WTC11 (cell line): Measurements from ENCODE around the gene MYO6. TPM values are rescaled to one million over a fixed set of nuclear protein-coding genes. Genes with fewer than 3 reads are reported as not detected.

Source experiments
- ATAC-seq: fragments of 200-7000 bp; cut with Tn5 transposase; 2 replicates; pipeline ENCODE4 v1.10.0; 2021; ENCODE audit warnings: mild to moderate bottlenecking, moderate library complexity
- CTCF ChIA-PET: fragments of 300-600 bp; sonication (Branson Sonifier 250); formaldehyde crosslinking; loops from one replicate; lab custom pipeline; 2021; ENCODE audit warnings: antibody characterized with exemption; lab: Charles Lee
- POLR2A ChIA-PET: fragments of 350-600 bp; sonication (Branson Sonifier 250); formaldehyde crosslinking; loops from one replicate; lab custom pipeline; 2021; ENCODE audit warnings: antibody characterized with exemption; lab: Charles Lee
- DNase-seq: peaks from one replicate; pipeline ENCODE4 v3.0.0; 2021; ENCODE audit warnings: low spot score
- H3K27ac Mint-ChIP-seq: 2 replicates; pipeline ENCODE4 v1.8.0; 2021; ENCODE audit warnings: mixed read lengths
- H3K27me3 Mint-ChIP-seq: 2 replicates; pipeline ENCODE4 v1.8.0; 2021; ENCODE audit warnings: low read depth, mild to moderate bottlenecking, moderate library complexity, mixed read lengths
- H3K36me3 Mint-ChIP-seq: 2 replicates; pipeline ENCODE4 v1.8.0; 2021; ENCODE audit warnings: mixed read lengths
- H3K4me1 Mint-ChIP-seq: 2 replicates; pipeline ENCODE4 v1.8.0; 2022; ENCODE audit warnings: mixed read lengths
- H3K4me3 Mint-ChIP-seq: 2 replicates; pipeline ENCODE4 v1.8.0; 2021; ENCODE audit warnings: mild to moderate bottlenecking, moderate library complexity, mixed read lengths
- H3K9me3 Mint-ChIP-seq: 2 replicates; pipeline ENCODE4 v1.8.0; 2021; ENCODE audit warnings: mixed read lengths
- ATF1 ChIP-seq: sonication (generic); formaldehyde crosslinking; IDR thresholded peaks from 2 replicates; pipeline ENCODE4 v1.8.1; 2023; ENCODE audit warnings: mild to moderate bottlenecking, moderate library complexity, missing genetic modification reagents
- ATF3 ChIP-seq: sonication (generic); formaldehyde crosslinking; conservative IDR thresholded peaks from 2 replicates; pipeline ENCODE4 v1.8.1; 2022; ENCODE audit warnings: mild to moderate bottlenecking, missing genetic modification reagents
- ELF4 ChIP-seq: sonication (generic); formaldehyde crosslinking; IDR thresholded peaks from 2 replicates; pipeline ENCODE4 v1.8.1; 2022; ENCODE audit warnings: low read depth, mild to moderate bottlenecking, moderate library complexity, missing genetic modification reagents
- EMX1 ChIP-seq: fragments of 250-450 bp; sonication (Bioruptor Pico); IDR thresholded peaks from 2 replicates; pipeline ENCODE4 v1.8.0; 2021; ENCODE audit warnings: mild to moderate bottlenecking
- ERG ChIP-seq: fragments of 250-450 bp; sonication (Bioruptor Pico); IDR thresholded peaks from 2 replicates; pipeline ENCODE4 v1.8.0; 2021; ENCODE audit warnings: mild to moderate bottlenecking
- HMGA2 ChIP-seq: fragments of 250-450 bp; sonication (Bioruptor Pico); IDR thresholded peaks from 2 replicates; pipeline ENCODE4 v1.4.0; 2021; ENCODE audit warnings: mild to moderate bottlenecking, moderate library complexity
- MLX ChIP-seq: sonication (generic); formaldehyde crosslinking; IDR thresholded peaks from 2 replicates; pipeline ENCODE4 v1.8.1; 2023; ENCODE audit warnings: mild to moderate bottlenecking, missing genetic modification reagents, moderate library complexity
- NFYB ChIP-seq: sonication (generic); formaldehyde crosslinking; conservative IDR thresholded peaks from 2 replicates; pipeline ENCODE4 v1.8.0; 2022; ENCODE audit warnings: low read depth, missing genetic modification reagents
- NR2C2 ChIP-seq: sonication (generic); formaldehyde crosslinking; IDR thresholded peaks from 2 replicates; pipeline ENCODE4 v1.8.0; 2022; ENCODE audit warnings: mild to moderate bottlenecking, missing genetic modification reagents
- PRRX2 ChIP-seq: fragments of 250-450 bp; sonication (Bioruptor Pico); IDR thresholded peaks from 2 replicates; pipeline ENCODE4 v1.8.0; 2021; ENCODE audit warnings: mild to moderate bottlenecking
- SMAD3 ChIP-seq: sonication (generic); formaldehyde crosslinking; IDR thresholded peaks from 2 replicates; pipeline ENCODE4 v1.8.0; 2022; ENCODE audit warnings: missing genetic modification reagents, mild to moderate bottlenecking, borderline replicate concordance
- SOX15 ChIP-seq: fragments of 250-450 bp; sonication (Bioruptor Pico); IDR thresholded peaks from 2 replicates; pipeline ENCODE4 v1.9.0; 2021; ENCODE audit warnings: mild to moderate bottlenecking
- TCF7 ChIP-seq: sonication (generic); formaldehyde crosslinking; IDR thresholded peaks from 2 replicates; pipeline ENCODE4 v1.8.0; 2022; ENCODE audit warnings: mild to moderate bottlenecking, low read depth, missing genetic modification reagents, moderate library complexity
- TP53 ChIP-seq: sonication (generic); formaldehyde crosslinking; IDR thresholded peaks from 2 replicates; pipeline ENCODE4 v1.8.1; 2023; ENCODE audit warnings: mild to moderate bottlenecking, missing genetic modification reagents
- ZBTB21 ChIP-seq: sonication (generic); formaldehyde crosslinking; IDR thresholded peaks from 2 replicates; pipeline ENCODE4 v1.8.1; 2023; ENCODE audit warnings: mild to moderate bottlenecking, missing genetic modification reagents, borderline replicate concordance
- ZNF138 ChIP-seq: sonication (generic); formaldehyde crosslinking; conservative IDR thresholded peaks from 2 replicates; pipeline ENCODE4 v1.8.1; 2022; ENCODE audit warnings: mild to moderate bottlenecking, moderate library complexity, missing genetic modification reagents
- total RNA-seq: library from RNA; stranded (reverse); gene quantifications from 3 replicates; pipeline ENCODE4 v1.2.3, GENCODE V29; 2021
- TF ChIP-seq, protein P1 (sequence below): sonication (generic); formaldehyde crosslinking; IDR thresholded peaks from 2 replicates; pipeline ENCODE4 v1.8.1; 2023; ENCODE audit warnings: mild to moderate bottlenecking, missing genetic modification reagents
- TF ChIP-seq, protein P2 (sequence below): sonication (generic); formaldehyde crosslinking; IDR thresholded peaks from 2 replicates; pipeline ENCODE4 v1.8.1; 2023; ENCODE audit warnings: mild to moderate bottlenecking, missing genetic modification reagents, borderline replicate concordance
- TF ChIP-seq, protein P3 (sequence below): sonication (generic); formaldehyde crosslinking; IDR thresholded peaks from 2 replicates; pipeline ENCODE4 v1.8.1; 2022; ENCODE audit warnings: missing genetic modification reagents, borderline replicate concordance

The MYO6 gene
- total RNA-seq, 1 experiment from 2014 or later = 32.6 TPM

GRCh38 chr6:75819776-75820487, 70.9 kb downstream of the MYO6 start:
- POLR2A ChIA-PET = no interaction called here
- CTCF ChIA-PET = interaction anchor here (0.6 kb wide), 1 partner anchor 10 kb away, joined by 3 read pairs; no protein-coding TSS in a partner anchor
- Mint-ChIP-seq H3K36me3 (peaks cover 5% of the 10 kb centered on the region; the same call in 1 of the 2 replicates), H3K27ac (no peak overlapping the region), H3K4me1 (no peaks in the 10 kb centered on the region), H3K4me3 (no peak overlapping the region), H3K9me3 (no peaks in the 10 kb centered on the region), H3K27me3 (no peaks in the 10 kb centered on the region)
- TF ChIP-seq ATF1 (CRISPR knock-in tag) (no peak), ATF3 (CRISPR knock-in tag) (no peak), NFYB (CRISPR knock-in tag) (no peak), ZNF138 (CRISPR knock-in tag) (no peak), SMAD3 (CRISPR knock-in tag) (no peak), NR2C2 (CRISPR knock-in tag) (no peak), MLX (CRISPR knock-in tag) (no peak)
- TF ChIP-seq, protein P1, sequence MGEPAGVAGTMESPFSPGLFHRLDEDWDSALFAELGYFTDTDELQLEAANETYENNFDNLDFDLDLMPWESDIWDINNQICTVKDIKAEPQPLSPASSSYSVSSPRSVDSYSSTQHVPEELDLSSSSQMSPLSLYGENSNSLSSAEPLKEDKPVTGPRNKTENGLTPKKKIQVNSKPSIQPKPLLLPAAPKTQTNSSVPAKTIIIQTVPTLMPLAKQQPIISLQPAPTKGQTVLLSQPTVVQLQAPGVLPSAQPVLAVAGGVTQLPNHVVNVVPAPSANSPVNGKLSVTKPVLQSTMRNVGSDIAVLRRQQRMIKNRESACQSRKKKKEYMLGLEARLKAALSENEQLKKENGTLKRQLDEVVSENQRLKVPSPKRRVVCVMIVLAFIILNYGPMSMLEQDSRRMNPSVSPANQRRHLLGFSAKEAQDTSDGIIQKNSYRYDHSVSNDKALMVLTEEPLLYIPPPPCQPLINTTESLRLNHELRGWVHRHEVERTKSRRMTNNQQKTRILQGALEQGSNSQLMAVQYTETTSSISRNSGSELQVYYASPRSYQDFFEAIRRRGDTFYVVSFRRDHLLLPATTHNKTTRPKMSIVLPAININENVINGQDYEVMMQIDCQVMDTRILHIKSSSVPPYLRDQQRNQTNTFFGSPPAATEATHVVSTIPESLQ (CRISPR knock-in tag) = no peak
- no peak for DNase-seq
- no peak for ATAC-seq

DNA sequence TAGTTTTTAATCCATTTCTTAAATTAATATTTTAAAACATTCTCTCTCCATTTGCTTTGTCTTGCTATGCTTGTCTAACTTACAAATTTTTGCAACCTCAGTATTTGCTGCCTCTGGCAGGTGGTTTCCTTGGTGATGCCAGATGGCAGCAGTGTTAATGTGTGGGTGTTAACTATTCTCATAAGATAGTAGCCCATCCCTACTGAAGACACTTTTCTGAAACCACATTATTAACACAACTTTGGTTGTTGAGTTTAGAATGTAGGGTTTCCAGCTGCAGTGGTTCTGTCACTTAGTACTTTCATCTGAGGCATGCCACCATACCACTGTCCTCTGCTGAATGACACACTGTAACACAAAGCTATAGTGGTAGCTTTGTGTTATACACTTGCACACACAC, 75.1 kb downstream of the MYO6 start:
- Mint-ChIP-seq H3K9me3 (no peaks in the 10 kb centered on the region), H3K4me3 (no peak overlapping the region), H3K4me1 (no peaks in the 10 kb centered on the region), H3K27ac (no peak overlapping the region), H3K27me3 (no peaks in the 10 kb centered on the region), H3K36me3 (peaks cover 2% of the 10 kb centered on the region; the same call in 1 of the 2 replicates)
- DNase-seq (no peak), ATAC-seq (no peak)
- CTCF ChIA-PET = no interaction called here
- no peak for TF ChIP-seq ELF4
- TF ChIP-seq, all 79 proteins: peak for 0
- POLR2A ChIA-PET = no interaction called here

DNA sequence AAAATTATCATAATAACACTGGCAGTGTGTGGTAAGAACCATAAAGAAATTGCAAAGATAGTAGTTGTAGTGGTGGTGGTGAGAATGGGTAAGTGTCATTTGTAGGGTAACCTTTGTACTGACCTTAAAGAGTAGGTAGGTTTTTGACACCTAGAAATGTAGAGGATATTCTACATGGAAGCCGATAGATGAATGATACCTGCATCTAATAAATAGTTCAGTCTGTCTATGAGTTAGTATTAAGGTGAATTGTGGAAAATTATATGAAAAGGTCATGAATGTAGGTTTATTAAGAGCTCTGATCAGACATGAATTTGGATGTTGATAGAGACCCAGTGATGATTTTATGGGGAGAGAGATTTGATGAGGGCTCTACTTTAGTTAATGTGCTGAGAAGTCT, 78.1 kb downstream of the MYO6 start:
- Mint-ChIP-seq H3K27ac (no peak overlapping the region), H3K4me1 (no peaks in the 10 kb centered on the region), H3K27me3 (no peaks in the 10 kb centered on the region), H3K36me3 (no peaks in the 10 kb centered on the region), H3K9me3 (no peaks in the 10 kb centered on the region), H3K4me3 (no peak overlapping the region)
- POLR2A ChIA-PET = no interaction called here
- CTCF ChIA-PET = no interaction called here
- ATAC-seq (no peak), DNase-seq (no peak)
- TF ChIP-seq, protein P2, sequence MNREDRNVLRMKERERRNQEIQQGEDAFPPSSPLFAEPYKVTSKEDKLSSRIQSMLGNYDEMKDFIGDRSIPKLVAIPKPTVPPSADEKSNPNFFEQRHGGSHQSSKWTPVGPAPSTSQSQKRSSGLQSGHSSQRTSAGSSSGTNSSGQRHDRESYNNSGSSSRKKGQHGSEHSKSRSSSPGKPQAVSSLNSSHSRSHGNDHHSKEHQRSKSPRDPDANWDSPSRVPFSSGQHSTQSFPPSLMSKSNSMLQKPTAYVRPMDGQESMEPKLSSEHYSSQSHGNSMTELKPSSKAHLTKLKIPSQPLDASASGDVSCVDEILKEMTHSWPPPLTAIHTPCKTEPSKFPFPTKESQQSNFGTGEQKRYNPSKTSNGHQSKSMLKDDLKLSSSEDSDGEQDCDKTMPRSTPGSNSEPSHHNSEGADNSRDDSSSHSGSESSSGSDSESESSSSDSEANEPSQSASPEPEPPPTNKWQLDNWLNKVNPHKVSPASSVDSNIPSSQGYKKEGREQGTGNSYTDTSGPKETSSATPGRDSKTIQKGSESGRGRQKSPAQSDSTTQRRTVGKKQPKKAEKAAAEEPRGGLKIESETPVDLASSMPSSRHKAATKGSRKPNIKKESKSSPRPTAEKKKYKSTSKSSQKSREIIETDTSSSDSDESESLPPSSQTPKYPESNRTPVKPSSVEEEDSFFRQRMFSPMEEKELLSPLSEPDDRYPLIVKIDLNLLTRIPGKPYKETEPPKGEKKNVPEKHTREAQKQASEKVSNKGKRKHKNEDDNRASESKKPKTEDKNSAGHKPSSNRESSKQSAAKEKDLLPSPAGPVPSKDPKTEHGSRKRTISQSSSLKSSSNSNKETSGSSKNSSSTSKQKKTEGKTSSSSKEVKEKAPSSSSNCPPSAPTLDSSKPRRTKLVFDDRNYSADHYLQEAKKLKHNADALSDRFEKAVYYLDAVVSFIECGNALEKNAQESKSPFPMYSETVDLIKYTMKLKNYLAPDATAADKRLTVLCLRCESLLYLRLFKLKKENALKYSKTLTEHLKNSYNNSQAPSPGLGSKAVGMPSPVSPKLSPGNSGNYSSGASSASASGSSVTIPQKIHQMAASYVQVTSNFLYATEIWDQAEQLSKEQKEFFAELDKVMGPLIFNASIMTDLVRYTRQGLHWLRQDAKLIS = no peak
- TF ChIP-seq TP53 (CRISPR knock-in tag) = no peak
- TF ChIP-seq SOX15 (CRISPR knock-in tag) = no peak
- TF ChIP-seq EMX1 (CRISPR knock-in tag) = no peak
- TF ChIP-seq TCF7 (CRISPR knock-in tag) = no peak
- no peak for TF ChIP-seq ERG
- no peak for TF ChIP-seq ZBTB21 (CRISPR knock-in tag)
- no peak for TF ChIP-seq PRRX2 (CRISPR knock-in tag)
- no peak for TF ChIP-seq HMGA2 (CRISPR knock-in tag)
- no peak for TF ChIP-seq NFYB (CRISPR knock-in tag)
- TF ChIP-seq, protein P3, sequence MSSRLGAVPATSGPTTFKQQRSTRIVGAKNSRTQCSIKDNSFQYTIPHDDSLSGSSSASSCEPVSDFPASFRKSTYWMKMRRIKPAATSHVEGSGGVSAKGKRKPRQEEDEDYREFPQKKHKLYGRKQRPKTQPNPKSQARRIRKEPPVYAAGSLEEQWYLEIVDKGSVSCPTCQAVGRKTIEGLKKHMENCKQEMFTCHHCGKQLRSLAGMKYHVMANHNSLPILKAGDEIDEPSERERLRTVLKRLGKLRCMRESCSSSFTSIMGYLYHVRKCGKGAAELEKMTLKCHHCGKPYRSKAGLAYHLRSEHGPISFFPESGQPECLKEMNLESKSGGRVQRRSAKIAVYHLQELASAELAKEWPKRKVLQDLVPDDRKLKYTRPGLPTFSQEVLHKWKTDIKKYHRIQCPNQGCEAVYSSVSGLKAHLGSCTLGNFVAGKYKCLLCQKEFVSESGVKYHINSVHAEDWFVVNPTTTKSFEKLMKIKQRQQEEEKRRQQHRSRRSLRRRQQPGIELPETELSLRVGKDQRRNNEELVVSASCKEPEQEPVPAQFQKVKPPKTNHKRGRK (CRISPR knock-in tag) = no peak
- TF ChIP-seq ATF3 (CRISPR knock-in tag) = no peak
- TF ChIP-seq NR2C2 (CRISPR knock-in tag) = no peak
